B cell (primary cell): ENCODE measurements around the gene PILRB. TPM values are rescaled to one million over a fixed set of nuclear protein-coding genes. Genes with fewer than 3 reads are reported as not detected.

Experiments used
- ATAC-seq: fragments of 200-7000 bp; cut with Tn5 transposase; one replicate; pipeline ENCODE4 v1.10.0; 2021; ENCODE audit warnings: low read depth, mild to moderate bottlenecking, moderate number of reproducible peaks, moderate library complexity
- CTCF ChIA-PET: fragments of 350-600 bp; sonication (Branson Sonifier 250); formaldehyde crosslinking; loops from one replicate; lab custom pipeline; 2021; ENCODE audit warnings: antibody characterized with exemption, inconsistent platforms; lab: Charles Lee
- POLR2A ChIA-PET: fragments of 350-600 bp; sonication (Branson Sonifier 250); formaldehyde crosslinking; loops from one replicate; lab custom pipeline; 2021; ENCODE audit warnings: antibody characterized with exemption; lab: Charles Lee
- DNase-seq: peaks from one replicate; pipeline ENCODE4 v3.0.0; 2013
- H2AFZ ChIP-seq: 2 replicates; pipeline ENCODE4 v1.6.1; 2012; ENCODE audit warnings: mild to moderate bottlenecking, low read depth, low read length; ENCODE audit not compliant: insufficient read depth, poor library complexity, severe bottlenecking
- H3K27ac ChIP-seq, 2 donors: 1 replicate in 1 of 2; 2 replicates in 1 of 2; pipeline ENCODE4 v1.5.1; 2012 to 2013; ENCODE audit warnings: low read length in 2 of 2, mild to moderate bottlenecking in 2 of 2, moderate library complexity in 1 of 2
- H3K27me3 ChIP-seq, 4 experiments: fragments of 200-600 bp in 1 of 4; sonication (generic) in 1 of 4; replicated peaks in 1 of 4; 1 replicate in 2 of 4; 2 replicates in 2 of 4; pipeline versions ENCODE4 v1.6.1 to v1.7.0; 2013 to 2016; ENCODE audit warnings: low read length in 3 of 4, mild to moderate bottlenecking in 2 of 4, mixed read lengths in 1 of 4, moderate library complexity in 1 of 4; ENCODE audit not compliant: insufficient read depth in 4 of 4, control insufficient read depth in 3 of 4; ENCODE audit errors: control extremely low read depth in 1 of 4
- H3K36me3 ChIP-seq, 2 experiments: replicated peaks in 1 of 2; 1 replicate in 1 of 2; 2 replicates in 1 of 2; pipeline versions ENCODE4 v1.6.1 to v1.7.1; 2013; ENCODE audit warnings: low read length in 1 of 2; ENCODE audit not compliant: insufficient read depth in 2 of 2, control insufficient read depth in 1 of 2; ENCODE audit errors: control extremely low read depth in 1 of 2, extremely low read depth in 1 of 2
- H3K4me1 ChIP-seq, 2 donors: fragments of 200-600 bp in 1 of 2; sonication (generic) in 1 of 2; 1 replicate in 1 of 2; 2 replicates in 1 of 2; pipeline versions ENCODE4 v1.5.1 to v1.6.1; 2013 to 2017; ENCODE audit warnings: low read length in 2 of 2; ENCODE audit not compliant: control insufficient read depth in 2 of 2, insufficient read depth in 2 of 2
- H3K4me2 ChIP-seq: replicated peaks from 2 replicates; pipeline ENCODE3; 2012; ENCODE audit warnings: mild to moderate bottlenecking, low read depth, low read length; ENCODE audit not compliant: poor library complexity, severe bottlenecking
- H3K4me3 ChIP-seq, 5 experiments: fragments of 200-600 bp in 1 of 5; sonication (generic) in 1 of 5; 1 replicate in 3 of 5; 2 replicates in 2 of 5; pipeline versions ENCODE4 v1.5.1 to v1.7.0; 2011 to 2016; ENCODE audit warnings: low read length in 4 of 5, mild to moderate bottlenecking in 4 of 5, low read depth in 2 of 5, control low read depth in 1 of 5, moderate library complexity in 1 of 5; ENCODE audit not compliant: insufficient read depth in 1 of 5; ENCODE audit errors: control extremely low read depth in 1 of 5, extremely low read depth in 1 of 5
- H3K79me2 ChIP-seq: fragments of 200-600 bp; sonication (generic); one replicate; pipeline ENCODE4 v1.6.0; 2016; ENCODE audit warnings: low read length; ENCODE audit not compliant: control insufficient read depth, insufficient read depth
- H3K9ac ChIP-seq: fragments of 200-600 bp; sonication (generic); 2 replicates; pipeline ENCODE4 v1.6.1; 2017; ENCODE audit warnings: mild to moderate bottlenecking, low read length, moderate library complexity
- H3K9me3 ChIP-seq, 3 donors: one replicate each; pipeline versions ENCODE4 v1.6.1 to v1.7.1; 2013; ENCODE audit warnings: low read length in 2 of 3; ENCODE audit not compliant: control insufficient read depth in 2 of 3, insufficient read depth in 1 of 3; ENCODE audit errors: control extremely low read depth in 1 of 3
- H4K20me1 ChIP-seq: 2 replicates; pipeline ENCODE4 v1.6.0; 2012; ENCODE audit warnings: mild to moderate bottlenecking, low read length; ENCODE audit not compliant: insufficient read depth, control insufficient read depth, poor library complexity, severe bottlenecking
- H3K27ac Mint-ChIP-seq: one replicate; pipeline ENCODE4 v1.8.0; 2021; ENCODE audit warnings: mixed read lengths
- H3K27me3 Mint-ChIP-seq: one replicate; pipeline ENCODE4 v1.8.0; 2021; ENCODE audit warnings: mixed read lengths
- H3K4me1 Mint-ChIP-seq: one replicate; pipeline ENCODE4 v1.8.0; 2021; ENCODE audit warnings: mixed read lengths
- H3K4me3 Mint-ChIP-seq: one replicate; pipeline ENCODE4 v1.8.0; 2021; ENCODE audit warnings: mixed read lengths
- H3K9me3 Mint-ChIP-seq: one replicate; pipeline ENCODE4 v1.8.0; 2022; ENCODE audit warnings: mixed read lengths; ENCODE audit not compliant: insufficient read depth
- EZH2 ChIP-seq: IDR thresholded peaks from 2 replicates; pipeline ENCODE4 v1.6.1; 2012; ENCODE audit warnings: borderline replicate concordance, low read depth, mild to moderate bottlenecking, moderate library complexity, low read length; ENCODE audit not compliant: insufficient read depth, poor library complexity, severe bottlenecking
- WGBS: methylation state at CpG from one replicate; pipeline ENCODE4 v1.1.5; 2013; ENCODE audit warnings: missing lambda C conversion rate; ENCODE audit not compliant: insufficient coverage; 5-methylcytosine and 5-hydroxymethylcytosine counted together
- intact Hi-C: fragments of 100-400 bp; cut with micrococcal nuclease; formaldehyde crosslinking; loops from one replicate; pipeline ENCODE4 v1.10.0; 2022
- polyA plus RNA-seq: library from polyadenylated mRNA; depleted of rRNA; stranded (reverse); fragments of >200 nt; gene quantifications from 2 replicates; pipeline ENCODE4 v1.2.3, GENCODE V29; 2012
- total RNA-seq, 2 donors: library from RNA; stranded (reverse); fragments of 120-200 nt in 1 of 2; gene quantifications; 1 replicate in 1 of 2; 2 replicates in 1 of 2; pipeline versions ENCODE4 v1.2.3 to v1.2.4, GENCODE V29; 2013 to 2022
- TF ChIP-seq, protein P1 (sequence below): fragments of 200-600 bp; IDR thresholded peaks from one replicate; pipeline ENCODE4 v1.8.0; 2022; ENCODE audit warnings: antibody characterized with exemption, mild to moderate bottlenecking

Gene PILRB
- total and polyA plus RNA-seq, 2 donors (not counting 1 experiment from before 2014, with no cell fraction given): 162 to 391 TPM

DNA sequence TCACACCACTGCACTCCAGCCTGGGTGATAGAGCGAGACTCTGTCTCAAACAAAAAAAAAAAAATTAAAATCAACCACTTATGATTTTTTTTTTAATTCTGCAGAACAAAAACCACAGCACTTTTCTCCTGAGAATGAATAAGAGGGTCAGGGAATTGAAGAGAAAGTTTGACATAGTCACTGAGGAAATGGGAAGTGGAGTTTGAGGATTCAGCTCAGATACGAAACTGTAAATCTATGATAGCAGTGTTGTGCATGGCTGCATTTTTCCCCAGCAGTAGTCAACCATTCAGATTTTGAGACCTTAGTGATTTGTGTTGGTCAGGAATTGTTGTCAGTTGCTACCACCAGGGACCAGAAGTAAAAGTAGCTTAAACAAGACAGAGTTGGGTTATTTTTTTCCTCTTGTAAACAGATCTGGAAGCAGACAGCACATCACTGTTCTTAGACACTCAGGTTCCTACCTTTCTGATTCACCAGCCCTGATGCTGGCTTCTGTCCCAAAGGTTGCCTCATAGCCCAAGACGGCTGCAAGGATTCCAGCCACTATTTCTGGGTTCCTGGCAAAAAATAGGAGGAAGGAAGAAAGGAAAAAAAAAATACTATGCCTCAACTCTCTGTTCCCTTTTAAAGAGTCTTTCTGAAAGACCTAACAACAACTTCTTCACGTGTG lies 35.5 kb downstream of the PILRB start:
- Histone ChIP-seq H3K36me3 (no peaks in the 10 kb centered on the region), H3K79me2 (no peaks in the 10 kb centered on the region), H3K4me1 (peaks cover 30 to 40% of the 10 kb centered on the region in 2 donors), H3K9ac (no peak overlapping the region), H3K27me3 (no peaks in the 10 kb centered on the region), H4K20me1 (no peaks in the 10 kb centered on the region), H2AFZ (no peak overlapping the region), H3K4me2 (peak overlapping the region; percentile 42), H3K9me3 (peaks cover 0 to 4% (median 0%) of the 10 kb centered on the region in 3 donors), H3K4me3 (no peak overlapping the region), H3K27ac (peak overlapping the region; percentile 2 to 10)
- Mint-ChIP-seq H3K27ac (peak overlapping the region; percentile 68), H3K9me3 (no peaks in the 10 kb centered on the region), H3K4me3 (peak overlapping the region; percentile 23), H3K4me1 (peaks cover 46% of the 10 kb centered on the region), H3K27me3 (no peaks in the 10 kb centered on the region)
- no peak for ATAC-seq
- POLR2A ChIA-PET: interaction anchor here (1.6 kb wide), 1 partner anchor 24 kb away, joined by 6 read pairs; no protein-coding TSS in a partner anchor
- CTCF ChIA-PET: interaction anchor here (0.6 to 1.5 kb wide), 6 partner anchors 15 to 314 kb away, joined by 3 to 7 read pairs (median 4); no protein-coding TSS in a partner anchor
- WGBS: 13% methylated on average over 1 of the region's 4 CpGs
- intact Hi-C loops: no loop called here
- no peak for TF ChIP-seq EZH2
- DNase-seq: peak; percentile 27

DNA sequence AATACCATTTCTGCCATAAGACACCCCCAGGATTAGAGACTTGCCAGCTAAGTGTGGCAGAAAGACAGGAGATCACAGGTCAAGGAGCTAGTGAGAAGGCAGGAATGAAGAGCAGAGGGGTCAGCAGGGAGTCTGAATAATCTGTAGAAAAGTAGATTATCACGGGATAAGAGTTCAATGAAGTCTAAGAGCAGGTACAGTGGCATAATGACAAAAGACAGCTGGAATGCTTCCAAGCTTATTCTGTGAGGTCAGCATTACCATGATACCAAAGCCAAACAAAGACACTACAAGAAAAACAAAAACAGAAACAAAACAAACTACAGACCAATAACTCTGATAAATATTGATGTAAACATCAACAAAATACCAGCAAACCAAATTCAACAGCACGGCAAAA lies 36.2 kb downstream of the PILRB start:
- Histone ChIP-seq H4K20me1 (no peaks in the 10 kb centered on the region), H3K79me2 (no peaks in the 10 kb centered on the region), H2AFZ (no peak overlapping the region), H3K9me3 (peaks cover 0 to 4% (median 0%) of the 10 kb centered on the region in 3 donors), H3K36me3 (no peaks in the 10 kb centered on the region), H3K9ac (no peak overlapping the region), H3K4me1 (peaks cover 30 to 41% of the 10 kb centered on the region in 2 donors), H3K4me2 (peak overlapping the region; percentile 42), H3K27me3 (no peaks in the 10 kb centered on the region), H3K4me3 (no peak overlapping the region), H3K27ac (no peak overlapping the region)
- no peaks in the 10 kb centered on the region for H3K27me3 Mint-ChIP-seq
- H3K27ac Mint-ChIP-seq: no peak overlapping the region
- H3K4me1 Mint-ChIP-seq: peaks cover 49% of the 10 kb centered on the region
- DNase-seq (no peak), ATAC-seq (no peak)
- peak overlapping the region; percentile 0 for H3K4me3 Mint-ChIP-seq
- H3K9me3 Mint-ChIP-seq: no peaks in the 10 kb centered on the region
- no CpG with 5 or more reads among the region's 2 CpGs for WGBS
- ChIA-PET CTCF (interaction anchor here (1.2 to 1.5 kb wide), 4 partner anchors 14 to 47 kb away, joined by 3 to 7 read pairs (median 4); no protein-coding TSS in a partner anchor), POLR2A (no interaction called here)
- intact Hi-C loops: no loop called here
- TF ChIP-seq, protein P1, sequence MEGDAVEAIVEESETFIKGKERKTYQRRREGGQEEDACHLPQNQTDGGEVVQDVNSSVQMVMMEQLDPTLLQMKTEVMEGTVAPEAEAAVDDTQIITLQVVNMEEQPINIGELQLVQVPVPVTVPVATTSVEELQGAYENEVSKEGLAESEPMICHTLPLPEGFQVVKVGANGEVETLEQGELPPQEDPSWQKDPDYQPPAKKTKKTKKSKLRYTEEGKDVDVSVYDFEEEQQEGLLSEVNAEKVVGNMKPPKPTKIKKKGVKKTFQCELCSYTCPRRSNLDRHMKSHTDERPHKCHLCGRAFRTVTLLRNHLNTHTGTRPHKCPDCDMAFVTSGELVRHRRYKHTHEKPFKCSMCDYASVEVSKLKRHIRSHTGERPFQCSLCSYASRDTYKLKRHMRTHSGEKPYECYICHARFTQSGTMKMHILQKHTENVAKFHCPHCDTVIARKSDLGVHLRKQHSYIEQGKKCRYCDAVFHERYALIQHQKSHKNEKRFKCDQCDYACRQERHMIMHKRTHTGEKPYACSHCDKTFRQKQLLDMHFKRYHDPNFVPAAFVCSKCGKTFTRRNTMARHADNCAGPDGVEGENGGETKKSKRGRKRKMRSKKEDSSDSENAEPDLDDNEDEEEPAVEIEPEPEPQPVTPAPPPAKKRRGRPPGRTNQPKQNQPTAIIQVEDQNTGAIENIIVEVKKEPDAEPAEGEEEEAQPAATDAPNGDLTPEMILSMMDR: no peak
- no peak for TF ChIP-seq EZH2
